H9 (cell line): ENCODE data around the gene TEF. TPM values are rescaled to one million over a fixed set of nuclear protein-coding genes. Genes with fewer than 3 reads are reported as not detected.

Experiments used
- DNase-seq: peaks from one replicate; pipeline ENCODE4 v3.0.0-alpha.2; 2017
- H2AFZ ChIP-seq: one replicate; pipeline ENCODE4 v1.6.1; 2013; ENCODE audit warnings: mild to moderate bottlenecking, low read length, control low read depth, moderate library complexity
- H2AK5ac ChIP-seq: 2 replicates; pipeline ENCODE4 v1.6.1; 2013; ENCODE audit warnings: low read length, control low read depth, mixed read lengths; ENCODE audit not compliant: insufficient read length
- H2BK120ac ChIP-seq: one replicate; pipeline ENCODE4 v1.6.1; 2013; ENCODE audit warnings: low read depth, mild to moderate bottlenecking, low read length, control low read depth, inconsistent platforms; ENCODE audit not compliant: poor library complexity, severe bottlenecking
- H2BK12ac ChIP-seq: 2 replicates; pipeline ENCODE4 v1.6.1; 2013; ENCODE audit warnings: low read length, control low read depth, mixed read lengths, low read depth; ENCODE audit not compliant: insufficient read length
- H2BK15ac ChIP-seq: 2 replicates; pipeline ENCODE4 v1.6.1; 2013; ENCODE audit warnings: low read depth, low read length, control low read depth
- H2BK20ac ChIP-seq: one replicate; pipeline ENCODE4 v1.6.1; 2013; ENCODE audit warnings: low read depth, mild to moderate bottlenecking, low read length, control low read depth, inconsistent platforms; ENCODE audit not compliant: poor library complexity, severe bottlenecking
- H2BK5ac ChIP-seq: 2 replicates; pipeline ENCODE4 v1.6.1; 2013; ENCODE audit warnings: low read length, control low read depth, mixed read lengths; ENCODE audit not compliant: insufficient read length
- H3K14ac ChIP-seq: 2 replicates; pipeline ENCODE4 v1.6.1; 2013; ENCODE audit warnings: low read length, control low read depth; ENCODE audit not compliant: insufficient read depth
- H3K18ac ChIP-seq: 2 replicates; pipeline ENCODE4 v1.6.1; 2013; ENCODE audit warnings: low read depth, mild to moderate bottlenecking, mixed read lengths, low read length, control low read depth; ENCODE audit not compliant: insufficient read length
- H3K23ac ChIP-seq: 2 replicates; pipeline ENCODE4 v1.6.1; 2013; ENCODE audit warnings: low read length, control low read depth, mixed read lengths, low read depth; ENCODE audit not compliant: insufficient read length
- H3K23me2 ChIP-seq: 2 replicates; pipeline ENCODE4 v1.6.1; 2013; ENCODE audit warnings: low read depth, mild to moderate bottlenecking, mixed read lengths, low read length, control low read depth; ENCODE audit not compliant: insufficient read length, poor library complexity, severe bottlenecking
- H3K27ac ChIP-seq: 2 replicates; pipeline ENCODE4 v1.5.1; 2013; ENCODE audit warnings: low read length, control low read depth, mixed read lengths, low read depth; ENCODE audit not compliant: insufficient read length
- H3K27me3 ChIP-seq: 2 replicates; pipeline ENCODE4 v1.6.1; 2013; ENCODE audit warnings: low read length, control low read depth, inconsistent platforms; ENCODE audit not compliant: insufficient read depth
- H3K4ac ChIP-seq: 2 replicates; pipeline ENCODE4 v1.6.1; 2013; ENCODE audit warnings: low read depth, mild to moderate bottlenecking, control low read depth, inconsistent platforms, low read length, moderate library complexity
- H3K4me1 ChIP-seq: 2 replicates; pipeline ENCODE4 v1.6.1; 2013; ENCODE audit warnings: low read length, control low read depth, inconsistent platforms; ENCODE audit not compliant: insufficient read depth
- H3K4me2 ChIP-seq: 2 replicates; pipeline ENCODE4 v1.6.1; 2013; ENCODE audit warnings: low read length, control low read depth, mixed read lengths; ENCODE audit not compliant: insufficient read length, insufficient read depth
- H3K56ac ChIP-seq: 2 replicates; pipeline ENCODE4 v1.6.1; 2013; ENCODE audit warnings: low read depth, mild to moderate bottlenecking, mixed read lengths, low read length, control low read depth; ENCODE audit not compliant: insufficient read length
- H3K79me1 ChIP-seq: 2 replicates; pipeline ENCODE4 v1.6.1; 2013; ENCODE audit warnings: low read depth, mild to moderate bottlenecking, moderate library complexity, low read length, control low read depth, inconsistent platforms; ENCODE audit not compliant: insufficient read depth, poor library complexity, severe bottlenecking
- H3K79me2 ChIP-seq: 2 replicates; pipeline ENCODE4 v1.6.1; 2013; ENCODE audit warnings: low read length, control low read depth, inconsistent platforms; ENCODE audit not compliant: insufficient read depth
- H3K9ac ChIP-seq: 2 replicates; pipeline ENCODE4 v1.6.1; 2013; ENCODE audit warnings: low read length, control low read depth, mixed read lengths; ENCODE audit not compliant: insufficient read length; ENCODE audit errors: extremely low read depth
- H3K9me3 ChIP-seq: one replicate; pipeline ENCODE4 v1.6.1; 2013; ENCODE audit warnings: low read depth, low read length, inconsistent platforms; ENCODE audit not compliant: control insufficient read depth
- H3T11ph ChIP-seq: one replicate; pipeline ENCODE4 v1.6.1; 2013; ENCODE audit warnings: mild to moderate bottlenecking, low read length, control low read depth, inconsistent platforms
- H4K20me1 ChIP-seq: one replicate; pipeline ENCODE4 v1.6.1; 2013; ENCODE audit not compliant: control insufficient read depth, insufficient read length, insufficient read depth
- H4K5ac ChIP-seq: 2 replicates; pipeline ENCODE4 v1.6.1; 2013; ENCODE audit warnings: low read depth, mild to moderate bottlenecking, mixed read lengths, low read length, control low read depth; ENCODE audit not compliant: insufficient read length
- H4K8ac ChIP-seq: replicated peaks from 2 replicates; pipeline ENCODE4 v1.6.1; 2013; ENCODE audit warnings: low read length, control low read depth, mixed read lengths, low read depth; ENCODE audit not compliant: insufficient read length
- H4K91ac ChIP-seq: 2 replicates; pipeline ENCODE4 v1.6.1; 2013; ENCODE audit warnings: low read depth, mild to moderate bottlenecking, moderate library complexity, mixed read lengths, low read length, control low read depth; ENCODE audit not compliant: insufficient read length
- H3K27ac Mint-ChIP-seq, 3 experiments: 2 replicates in 2 of 3; 3 replicates in 1 of 3; pipeline ENCODE4 v1.8.0; 2020 to 2021; ENCODE audit warnings: mixed read lengths in 3 of 3, mild to moderate bottlenecking in 1 of 3, moderate library complexity in 1 of 3
- H3K27me3 Mint-ChIP-seq: 2 replicates; pipeline ENCODE4 v1.8.0; 2021; ENCODE audit warnings: low read depth, mild to moderate bottlenecking, moderate library complexity, mixed read lengths
- H3K36me3 Mint-ChIP-seq, 3 experiments: 2 replicates in 2 of 3; 3 replicates in 1 of 3; pipeline ENCODE4 v1.8.0; 2020 to 2021; ENCODE audit warnings: low read depth in 3 of 3, mixed read lengths in 3 of 3; ENCODE audit not compliant: insufficient read depth in 1 of 3
- H3K4me1 Mint-ChIP-seq, 2 experiments: 2 replicates each; pipeline ENCODE4 v1.8.0; 2020; ENCODE audit warnings: mixed read lengths in 2 of 2
- H3K4me3 Mint-ChIP-seq, 2 experiments: 2 replicates in 1 of 2; 3 replicates in 1 of 2; pipeline ENCODE4 v1.8.0; 2020 to 2021; ENCODE audit warnings: mild to moderate bottlenecking in 2 of 2, mixed read lengths in 2 of 2, moderate library complexity in 1 of 2
- H3K9me3 Mint-ChIP-seq, 2 experiments: 2 replicates in 1 of 2; 3 replicates in 1 of 2; pipeline ENCODE4 v1.8.0; 2020; ENCODE audit warnings: mild to moderate bottlenecking in 2 of 2, mixed read lengths in 2 of 2, moderate library complexity in 1 of 2
- WGBS: extraction: QIAGEN DNeasy Blood & Tissue Kit; methylation state at CpG from one replicate; pipeline ENCODE4 v1.1.7; 2013; ENCODE audit warnings: missing lambda C conversion rate, low lambda C conversion rate, mixed read lengths; ENCODE audit not compliant: insufficient read length; ENCODE audit errors: extremely low coverage; 5-methylcytosine and 5-hydroxymethylcytosine counted together
- total RNA-seq: library from RNA; stranded (reverse); gene quantifications from 2 replicates; pipeline ENCODE4 v1.2.1, GENCODE V29; 2021
- TF ChIP-seq, protein P1 (sequence below): fragments of 200-600 bp; sonication (generic); conservative IDR thresholded peaks from 3 replicates; pipeline ENCODE4 v1.8.0; 2021; ENCODE audit warnings: antibody characterized with exemption, mild to moderate bottlenecking

The TEF gene
- total RNA-seq, 1 experiment from 2014 or later: 17.9 TPM

DNA sequence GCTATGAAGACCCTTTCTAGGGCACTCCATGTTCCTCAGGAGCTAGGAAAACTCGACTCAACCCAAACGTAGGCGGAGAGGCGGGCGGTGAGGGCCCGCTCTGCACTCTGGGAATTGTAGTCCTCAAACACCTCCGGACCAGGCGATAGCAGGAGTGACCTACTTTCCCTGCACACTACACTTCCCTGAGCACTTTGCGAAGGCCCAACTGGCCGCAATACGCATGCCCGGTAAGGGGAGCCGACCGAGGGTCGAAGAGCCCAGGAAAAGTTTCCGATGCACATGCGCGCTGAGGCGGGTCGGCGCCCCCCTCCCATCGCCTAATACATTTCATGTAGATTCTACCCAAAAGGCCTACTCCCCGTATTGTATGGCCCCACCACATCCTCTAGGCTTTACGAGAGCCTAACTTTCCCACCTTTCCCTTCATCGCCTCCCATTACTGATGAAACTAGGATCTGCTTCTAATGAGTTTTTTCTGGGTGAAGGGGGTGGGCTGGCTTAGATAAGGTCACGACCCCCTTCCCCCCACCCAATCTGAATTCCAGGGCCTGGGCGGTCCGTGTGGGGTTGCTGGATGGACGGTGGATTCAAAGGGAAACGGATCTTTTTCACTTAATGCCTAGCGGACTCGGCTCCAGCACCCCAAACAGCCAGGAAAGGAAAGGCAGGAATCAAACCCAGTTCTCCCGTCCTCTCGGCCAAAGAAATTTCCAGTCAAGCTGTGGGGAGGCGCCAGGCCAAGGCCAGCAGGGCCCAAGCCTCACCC, 62.8 kb downstream of the TEF start:
- Mint-ChIP-seq H3K27ac (peak overlapping the region; percentile 98 to 99 (median 99)), H3K4me3 (peak overlapping the region; percentile 96), H3K36me3 (peaks cover 20 to 56% (median 47%) of the 10 kb centered on the region in 3 experiments), H3K4me1 (peaks cover 14 to 25% of the 10 kb centered on the region in 2 experiments), H3K27me3 (peaks cover 2% of the 10 kb centered on the region; the same call in 1 of the 2 replicates), H3K9me3 (no peaks in the 10 kb centered on the region)
- peaks cover 4% of the 10 kb centered on the region for H3K79me1 ChIP-seq
- no peak overlapping the region for H3K4ac ChIP-seq
- no peaks in the 10 kb centered on the region; the same call in 1 of the 2 replicates for H3K4me1 ChIP-seq
- H2AK5ac ChIP-seq: no peak overlapping the region
- peak overlapping the region; percentile 78 for H3K9ac ChIP-seq
- H3T11ph ChIP-seq: no peak overlapping the region
- peak overlapping the region; percentile 17 for H3K27ac ChIP-seq
- no peaks in the 10 kb centered on the region for H3K9me3 ChIP-seq
- no peaks in the 10 kb centered on the region for H3K27me3 ChIP-seq
- H3K18ac ChIP-seq: no peak overlapping the region
- H4K91ac ChIP-seq: no peak overlapping the region
- no peak overlapping the region for H2BK20ac ChIP-seq
- no peak overlapping the region for H4K5ac ChIP-seq
- no peak overlapping the region for H2BK12ac ChIP-seq
- TF ChIP-seq, protein P1, sequence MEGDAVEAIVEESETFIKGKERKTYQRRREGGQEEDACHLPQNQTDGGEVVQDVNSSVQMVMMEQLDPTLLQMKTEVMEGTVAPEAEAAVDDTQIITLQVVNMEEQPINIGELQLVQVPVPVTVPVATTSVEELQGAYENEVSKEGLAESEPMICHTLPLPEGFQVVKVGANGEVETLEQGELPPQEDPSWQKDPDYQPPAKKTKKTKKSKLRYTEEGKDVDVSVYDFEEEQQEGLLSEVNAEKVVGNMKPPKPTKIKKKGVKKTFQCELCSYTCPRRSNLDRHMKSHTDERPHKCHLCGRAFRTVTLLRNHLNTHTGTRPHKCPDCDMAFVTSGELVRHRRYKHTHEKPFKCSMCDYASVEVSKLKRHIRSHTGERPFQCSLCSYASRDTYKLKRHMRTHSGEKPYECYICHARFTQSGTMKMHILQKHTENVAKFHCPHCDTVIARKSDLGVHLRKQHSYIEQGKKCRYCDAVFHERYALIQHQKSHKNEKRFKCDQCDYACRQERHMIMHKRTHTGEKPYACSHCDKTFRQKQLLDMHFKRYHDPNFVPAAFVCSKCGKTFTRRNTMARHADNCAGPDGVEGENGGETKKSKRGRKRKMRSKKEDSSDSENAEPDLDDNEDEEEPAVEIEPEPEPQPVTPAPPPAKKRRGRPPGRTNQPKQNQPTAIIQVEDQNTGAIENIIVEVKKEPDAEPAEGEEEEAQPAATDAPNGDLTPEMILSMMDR: no peak
- no peaks in the 10 kb centered on the region for H4K20me1 ChIP-seq
- DNase-seq: peak; percentile 99
- no peak overlapping the region for H3K23ac ChIP-seq
- H2BK5ac ChIP-seq: no peak overlapping the region
- no CpG with 5 or more reads among the region's 35 CpGs for WGBS
- H3K14ac ChIP-seq: peak overlapping the region; percentile 4; the same call in 1 of the 2 replicates
- H3K4me2 ChIP-seq: peak overlapping the region; percentile 82
- no peak overlapping the region for H4K8ac ChIP-seq
- H3K23me2 ChIP-seq: peaks cover 23% of the 10 kb centered on the region
- H2BK120ac ChIP-seq: no peak overlapping the region
- H2AFZ ChIP-seq: no peak overlapping the region
- H2BK15ac ChIP-seq: no peak overlapping the region
- no peak overlapping the region for H3K56ac ChIP-seq
- peaks cover 24% of the 10 kb centered on the region; the same call in 1 of the 2 replicates for H3K79me2 ChIP-seq
